Renal cortical epithelial cell (primary cell): ENCODE results near the gene DNAI4. TPM values are rescaled to one million over a fixed set of nuclear protein-coding genes. Genes with fewer than 3 reads are reported as not detected.

Experiments used
- DNase-seq: peaks from one replicate; pipeline ENCODE4 v3.0.0-alpha.2; 2011; ENCODE audit warnings: low read depth
- total RNA-seq: library from RNA; depleted of rRNA; stranded (reverse); fragments of >200 nt; gene quantifications from 2 replicates; pipeline ENCODE4 v1.2.3, GENCODE V29; 2014

Gene DNAI4
- total RNA-seq, 1 donor from 2014 or later = 42.3 TPM

DNA sequence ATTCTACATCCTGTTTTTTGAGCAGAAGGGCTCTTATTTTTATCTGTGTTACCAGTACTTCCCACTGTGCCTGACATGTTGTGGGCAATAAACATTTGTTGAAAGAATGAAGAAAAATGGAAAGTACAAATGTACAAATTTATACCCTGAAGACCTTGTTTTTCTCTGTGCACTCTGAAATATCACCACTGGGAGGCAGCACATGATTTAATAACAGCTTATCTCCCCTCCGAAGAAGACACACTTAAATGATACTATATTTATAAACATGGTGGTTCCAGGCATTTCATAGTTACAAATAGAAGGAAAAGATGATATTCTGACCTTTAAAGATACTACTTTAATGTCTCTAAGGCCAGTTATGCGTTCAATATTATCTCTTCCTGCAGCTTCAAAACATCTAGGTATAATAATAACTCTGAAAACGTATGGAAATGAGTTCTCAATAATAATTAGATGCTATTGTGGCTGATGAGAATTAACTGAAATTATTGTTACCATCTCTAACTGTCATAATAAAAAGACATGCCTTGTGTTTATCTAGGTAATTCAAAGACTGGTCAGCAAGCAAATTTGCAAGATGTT is 159.6 kb downstream of the DNAI4 start:
- DNase-seq = peak; percentile 60

Other genes starting within 250 kb of the DNAI4 start
- 0.30 TPM in 1 of 2 replicates, not detected in the other for gene DYNLT5, start 172.4 kb downstream of the DNAI4 start, total RNA-seq
- gene INSL5, start 123.6 kb downstream of the DNAI4 start, total RNA-seq = not detected in 2 replicates
- gene MIER1, start 134 bp upstream of the DNAI4 start, total RNA-seq = 39.9 and 49.7 TPM in 2 replicates
- gene SLC35D1, start 129.3 kb upstream of the DNAI4 start, total RNA-seq = 10.1 and 18.3 TPM in 2 replicates
- gene C1orf141, start 210.1 kb upstream of the DNAI4 start, total RNA-seq = not detected in 2 replicates
- not detected in 2 replicates for gene IL23R, start 241.6 kb upstream of the DNAI4 start, total RNA-seq